GM19023 (cell line): ENCODE measurements around the gene TRERF1.

ENCODE experiments used
- ATAC-seq: cut with Tn5 transposase; IDR thresholded peaks from one replicate; pipeline ENCODE4 v1.9.1; 2021; ENCODE audit warnings: mild to moderate bottlenecking, moderate library complexity; ENCODE audit not compliant: unreplicated experiment

TRERF1 gene

DNA sequence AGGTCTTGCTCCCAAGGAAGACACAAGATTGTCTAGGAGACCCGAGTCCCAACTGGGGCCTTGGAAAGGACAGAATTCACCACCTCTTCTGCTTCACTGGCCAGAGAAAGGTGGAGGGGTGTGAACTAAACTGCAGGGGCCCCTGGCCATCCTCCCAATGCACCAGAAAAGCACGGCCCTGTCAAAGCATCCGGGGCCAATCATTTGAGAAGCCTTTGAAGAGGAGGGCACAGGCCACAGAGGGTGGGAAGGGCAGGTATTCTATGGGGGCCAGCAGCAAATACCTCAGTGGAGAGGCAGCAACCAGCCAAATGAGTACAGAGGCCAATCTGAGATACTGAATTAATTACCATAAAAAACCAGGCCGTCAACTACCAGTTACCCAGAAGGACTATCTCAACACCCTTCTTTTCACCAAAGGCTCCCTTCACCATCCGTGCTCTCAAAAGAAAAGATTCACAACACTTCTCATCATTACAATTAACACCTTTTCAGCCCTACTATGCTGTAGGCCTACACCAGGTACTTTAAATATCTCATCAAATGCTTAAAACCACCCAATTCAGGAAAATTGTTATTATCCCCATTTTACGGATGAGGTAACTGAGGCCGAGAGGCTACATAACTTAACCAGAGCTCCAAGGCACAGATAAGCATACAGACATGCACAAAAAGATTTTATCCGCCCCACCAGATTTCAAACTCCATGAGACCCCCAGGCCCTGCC lies 50.7 kb downstream of the TRERF1 start:
- ATAC-seq = no peak

DNA sequence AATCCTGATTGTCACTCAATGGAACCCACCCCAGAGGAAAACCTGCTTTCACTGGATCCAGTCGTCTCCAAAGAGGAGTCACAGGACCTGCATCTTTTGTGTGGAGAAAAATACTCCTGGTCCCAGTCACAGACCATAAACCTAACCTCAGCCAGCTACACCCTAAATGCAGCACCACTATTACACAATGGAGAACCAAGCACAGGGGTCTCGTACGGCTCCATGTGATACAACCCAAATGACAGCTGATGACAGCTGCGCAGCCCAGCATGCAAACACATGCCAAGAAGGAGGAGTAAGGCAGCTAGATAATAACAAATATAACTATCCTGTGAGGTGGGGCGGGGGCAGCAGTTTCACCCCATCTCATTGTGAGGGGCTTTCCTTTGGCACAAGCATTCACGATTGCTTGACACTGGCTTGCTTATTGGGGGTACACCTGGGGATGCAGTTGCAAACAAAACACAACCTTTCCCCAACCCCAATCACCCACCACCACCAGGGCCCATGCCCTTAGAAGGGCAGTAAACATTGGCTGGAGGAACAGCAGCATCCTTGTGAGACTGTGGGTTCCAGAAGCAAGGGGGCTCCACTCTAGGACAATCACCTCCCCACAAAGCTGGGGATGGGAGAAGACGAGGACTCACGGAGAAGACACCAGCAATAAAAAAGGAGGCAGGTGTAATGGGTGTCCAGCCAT lies 51.5 kb downstream of the TRERF1 start:
- ATAC-seq = no peak

DNA sequence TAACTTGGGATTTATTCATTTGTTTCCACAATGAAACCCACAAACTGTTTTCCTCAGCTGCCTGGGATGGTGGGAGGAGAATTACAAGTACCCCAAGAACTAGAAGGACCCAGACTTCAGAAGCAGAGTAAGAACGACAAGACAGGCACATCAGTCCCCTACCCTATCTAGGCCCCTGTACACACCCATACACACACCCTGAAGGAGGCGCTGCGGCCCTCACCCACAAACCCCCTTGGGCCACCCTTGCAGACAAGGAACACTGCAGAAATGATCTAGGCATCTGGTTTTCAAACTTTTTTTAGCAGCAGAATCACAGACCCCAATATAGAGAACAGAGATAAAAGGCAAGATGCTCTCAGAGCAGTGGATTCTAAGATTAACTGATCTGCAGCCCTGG lies 55.0 kb downstream of the TRERF1 start:
- ATAC-seq = no peak

DNA sequence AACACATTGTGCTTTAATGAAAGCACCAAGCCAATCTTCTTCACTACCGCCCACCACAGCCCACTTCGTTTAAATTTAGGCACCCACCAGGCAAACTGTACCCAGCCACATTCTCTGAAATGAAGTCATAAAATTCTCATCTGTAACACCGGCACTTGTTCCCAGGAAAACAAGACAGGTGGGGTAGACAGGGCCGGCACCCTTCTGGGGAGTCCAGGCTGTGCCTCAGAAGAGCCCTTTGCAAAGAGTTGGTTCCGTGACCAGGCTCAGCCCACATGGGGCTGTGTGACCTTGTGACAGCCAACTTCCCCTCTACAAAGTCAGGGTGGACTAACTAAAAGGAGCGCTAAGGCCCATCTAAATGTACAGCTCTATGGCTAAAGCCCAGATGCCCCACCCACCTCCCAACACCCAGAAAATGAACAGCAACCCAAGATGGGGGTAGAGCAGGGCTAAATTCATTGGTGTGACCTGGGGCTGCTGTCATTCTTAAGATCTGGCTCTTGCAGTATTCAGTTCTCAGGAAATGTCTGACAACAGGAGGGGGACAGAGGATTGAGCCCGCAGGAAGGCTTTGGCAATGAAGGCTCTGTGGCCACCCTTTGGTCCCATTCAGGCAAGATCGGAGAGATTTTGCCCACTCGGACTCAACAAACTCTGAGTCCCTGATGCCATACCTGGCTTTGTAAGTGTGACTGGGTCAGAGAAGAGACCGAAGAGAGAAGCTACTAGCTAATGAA lies 56.7 kb downstream of the TRERF1 start:
- no peak for ATAC-seq

DNA sequence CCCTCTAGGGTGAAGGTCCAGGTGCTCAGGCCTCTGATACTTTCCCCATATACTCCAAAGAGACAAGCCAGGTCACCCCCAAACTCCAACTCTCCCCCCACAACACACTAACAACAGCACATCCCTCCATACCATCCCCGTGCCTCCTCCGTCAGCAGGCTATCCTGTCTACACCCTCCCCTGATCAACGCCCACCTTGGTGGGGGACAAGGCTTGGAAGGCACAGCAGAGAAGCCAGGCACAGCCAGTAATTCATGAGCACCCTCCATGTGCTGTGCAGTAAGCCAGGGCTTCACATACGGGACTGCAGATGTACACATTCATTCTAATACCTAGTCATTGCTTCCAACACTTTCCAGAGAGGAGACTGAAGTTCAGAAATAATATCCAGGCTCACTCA lies 57.6 kb downstream of the TRERF1 start:
- ATAC-seq = no peak

DNA sequence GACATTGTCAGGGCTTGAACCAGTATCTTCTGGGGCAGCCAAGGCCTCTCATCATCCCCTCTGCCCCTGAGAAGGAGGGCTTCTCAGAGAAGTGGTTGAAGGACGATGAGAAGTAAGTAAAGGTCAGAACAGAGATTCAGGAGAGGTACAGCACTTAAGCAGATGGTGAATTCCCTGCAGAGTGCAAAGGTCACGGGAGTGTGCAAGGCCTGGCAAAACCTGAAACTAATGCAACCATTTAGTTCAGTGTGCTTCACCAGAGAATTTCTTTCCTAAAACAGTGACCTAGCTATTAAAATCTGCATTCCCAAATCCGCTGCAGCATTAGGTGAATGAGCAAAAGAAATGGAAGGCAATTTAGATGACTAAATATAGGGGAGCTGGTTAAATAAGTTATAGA lies 58.4 kb downstream of the TRERF1 start:
- no peak for ATAC-seq

DNA sequence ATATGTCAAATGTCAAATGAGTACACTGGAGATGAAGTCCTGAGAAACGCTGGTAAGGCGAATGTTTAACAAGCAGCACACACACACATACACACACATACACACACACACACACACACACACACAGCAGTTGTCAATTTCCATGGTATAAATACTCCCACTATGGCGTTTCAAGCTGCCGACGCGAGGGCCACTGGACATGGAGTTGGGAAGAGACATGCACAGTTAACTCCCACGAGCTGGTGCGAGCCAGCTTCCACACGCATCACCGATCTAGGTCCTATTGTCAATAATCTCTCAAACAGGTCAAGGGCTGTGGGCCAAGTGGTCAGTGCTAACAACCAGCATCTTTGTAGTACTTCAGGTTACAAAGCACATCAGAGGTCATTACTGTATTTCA lies 58.9 kb downstream of the TRERF1 start:
- no peak for ATAC-seq

DNA sequence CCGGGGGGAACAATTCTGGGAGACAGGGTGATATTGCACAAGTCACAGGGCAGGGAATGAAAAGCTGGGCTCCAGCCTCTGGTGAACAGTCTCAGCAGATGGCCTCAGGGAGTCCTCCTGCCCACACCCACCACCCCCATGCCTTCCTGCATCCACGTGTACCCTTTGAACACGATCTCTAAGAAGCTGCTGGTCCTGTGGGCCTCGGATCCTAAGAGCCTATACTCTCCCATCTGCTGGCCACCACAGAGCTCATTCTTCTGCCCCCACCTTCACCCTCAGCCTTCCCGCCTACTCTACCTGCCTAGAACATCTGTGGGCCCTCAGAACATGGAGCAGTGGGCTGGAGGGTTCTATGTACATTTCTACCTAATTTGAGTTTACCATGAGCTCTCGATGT lies 60.3 kb downstream of the TRERF1 start:
- ATAC-seq = no peak

DNA sequence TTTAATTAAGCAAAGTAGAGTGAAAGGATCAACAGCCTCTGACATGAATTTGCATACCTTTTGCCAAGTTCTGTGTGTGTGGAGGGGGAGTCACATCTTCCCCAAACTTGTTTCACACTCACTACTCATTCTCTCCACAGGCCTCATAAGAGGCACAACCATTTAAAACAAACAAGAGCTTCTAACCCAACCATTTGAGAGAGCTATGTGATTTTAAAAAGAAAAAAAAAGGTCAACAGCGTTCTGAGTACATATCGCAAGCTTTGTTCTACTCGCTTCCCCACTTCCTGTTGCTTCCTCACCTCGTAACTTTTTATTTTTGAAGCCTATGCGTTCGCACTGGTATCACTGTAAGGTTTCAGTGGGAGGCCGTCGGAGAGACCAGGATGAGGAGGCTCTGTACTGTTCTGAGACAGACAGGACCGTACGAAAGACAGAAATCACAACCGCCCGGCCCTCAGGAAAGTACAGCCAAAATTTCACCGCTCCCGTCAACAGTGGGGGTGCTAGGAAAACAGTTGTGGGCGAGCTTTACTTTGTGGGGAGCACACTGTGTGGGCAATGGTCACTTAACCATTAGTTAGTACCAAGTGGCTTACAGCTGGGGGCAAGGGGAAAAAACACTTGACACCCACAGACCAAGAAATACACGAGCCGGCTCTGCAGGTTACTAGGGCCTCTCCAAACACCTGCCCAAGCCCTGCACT lies 61.3 kb downstream of the TRERF1 start:
- no peak for ATAC-seq

DNA sequence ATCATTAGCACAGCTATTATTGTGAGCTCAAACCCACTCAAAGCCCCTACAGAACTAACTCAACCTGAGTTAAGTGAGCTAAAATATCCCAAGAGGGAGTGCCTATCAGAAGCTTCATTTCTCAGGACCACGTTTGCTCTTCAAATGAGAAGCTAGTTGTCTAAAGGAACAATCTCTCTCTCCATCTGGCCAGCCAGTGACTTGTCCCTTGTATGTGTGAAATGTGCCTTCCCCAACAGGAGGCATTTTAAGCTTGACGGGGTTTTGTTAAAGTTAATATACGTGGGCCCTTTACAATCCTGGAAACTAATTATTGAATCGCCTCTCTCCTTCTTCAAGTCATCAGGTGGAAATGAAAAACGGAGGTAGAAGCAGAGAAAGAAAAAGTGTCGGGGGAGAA lies 62.0 kb downstream of the TRERF1 start:
- no peak for ATAC-seq

DNA sequence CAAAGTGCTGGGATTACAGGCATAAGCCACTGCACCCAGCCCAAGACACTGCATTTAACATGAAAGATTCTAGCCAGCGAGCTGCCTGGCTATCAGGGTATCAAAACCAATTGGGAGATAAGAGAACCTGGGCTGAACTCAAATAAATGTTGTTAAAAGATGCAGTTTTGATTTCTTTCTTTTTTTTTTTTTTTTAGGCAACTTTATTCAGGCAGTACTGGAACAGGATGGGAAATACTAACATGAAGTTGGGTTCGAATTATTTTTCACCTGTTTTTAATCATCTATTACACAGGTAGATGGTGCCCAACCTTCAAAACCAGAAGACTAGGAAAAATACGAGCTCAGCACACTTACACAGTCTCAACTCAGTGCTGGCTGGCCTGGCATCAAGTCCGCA lies 63.7 kb downstream of the TRERF1 start:
- ATAC-seq = no peak

DNA sequence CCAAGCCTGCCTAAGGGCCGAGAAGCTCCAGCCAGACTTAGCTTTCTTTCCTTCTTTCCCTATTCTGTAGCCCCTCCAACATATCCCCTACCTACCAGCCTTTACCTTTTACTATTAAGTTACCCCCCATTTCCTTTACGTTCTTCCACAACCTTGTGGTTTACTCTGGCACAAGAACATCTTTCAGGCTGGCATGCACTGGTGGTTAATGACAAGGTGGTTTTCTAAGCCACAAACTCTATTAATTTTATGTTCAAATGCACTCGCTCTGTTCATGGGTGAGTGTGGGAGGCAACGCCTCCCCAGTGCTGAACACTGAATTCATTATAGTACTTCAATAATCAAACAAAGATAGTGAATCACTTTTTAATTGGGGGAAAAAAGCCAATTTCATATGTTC lies 64.4 kb downstream of the TRERF1 start:
- no peak for ATAC-seq

DNA sequence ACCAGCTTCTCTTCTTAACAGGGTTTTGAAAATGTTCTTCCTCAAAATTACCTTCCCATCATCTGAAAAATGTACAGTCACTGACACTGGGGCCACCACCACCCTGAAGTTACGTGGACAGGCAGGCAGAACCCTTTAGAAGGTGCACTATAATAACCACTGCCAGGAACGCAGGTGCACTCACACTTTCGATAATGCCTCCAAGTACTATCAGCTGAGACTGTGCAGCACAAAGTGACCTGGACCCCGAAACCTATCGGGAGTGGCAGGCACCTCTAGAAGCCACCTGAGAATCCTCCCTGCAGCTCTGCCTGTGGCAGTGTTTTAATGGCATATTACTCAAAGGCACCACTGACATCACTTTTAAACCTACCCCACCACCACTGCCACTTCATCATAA lies 66.4 kb downstream of the TRERF1 start:
- no peak for ATAC-seq

DNA sequence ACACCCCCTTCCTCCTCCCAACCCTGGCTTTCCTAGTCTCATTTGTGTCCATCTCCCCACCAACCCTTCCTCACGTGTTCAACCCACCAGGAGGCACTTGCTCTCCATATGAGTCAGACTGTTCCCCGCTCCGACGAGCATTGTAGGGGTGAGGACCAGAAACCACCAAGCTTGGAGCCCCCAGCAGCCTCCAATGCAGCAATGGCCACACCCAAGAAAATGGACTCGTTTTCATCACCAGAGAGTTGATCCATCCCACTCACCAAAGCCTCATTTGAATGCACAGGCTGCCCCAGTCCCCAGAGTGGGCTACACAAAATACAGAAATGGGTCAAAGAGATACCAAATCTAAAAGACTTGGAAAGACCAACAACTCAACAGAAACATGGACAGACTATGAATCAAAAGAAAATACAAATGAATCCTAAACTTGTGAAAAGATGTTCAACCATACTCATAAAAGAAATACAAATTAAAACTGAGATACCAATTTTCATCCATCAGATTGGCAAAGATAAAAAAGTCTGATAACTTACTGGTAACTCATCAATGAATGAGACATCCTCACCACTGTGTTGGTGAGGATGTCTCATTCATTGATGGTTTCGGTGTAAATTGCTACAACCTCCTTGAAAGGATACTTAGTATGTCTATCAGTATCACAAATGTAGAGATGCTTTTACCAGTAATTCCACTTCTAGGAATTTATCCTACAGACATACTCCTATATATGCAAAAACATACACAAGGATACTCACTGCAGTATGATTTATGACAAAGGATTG lies 68.1 kb downstream of the TRERF1 start:
- ATAC-seq = no peak

DNA sequence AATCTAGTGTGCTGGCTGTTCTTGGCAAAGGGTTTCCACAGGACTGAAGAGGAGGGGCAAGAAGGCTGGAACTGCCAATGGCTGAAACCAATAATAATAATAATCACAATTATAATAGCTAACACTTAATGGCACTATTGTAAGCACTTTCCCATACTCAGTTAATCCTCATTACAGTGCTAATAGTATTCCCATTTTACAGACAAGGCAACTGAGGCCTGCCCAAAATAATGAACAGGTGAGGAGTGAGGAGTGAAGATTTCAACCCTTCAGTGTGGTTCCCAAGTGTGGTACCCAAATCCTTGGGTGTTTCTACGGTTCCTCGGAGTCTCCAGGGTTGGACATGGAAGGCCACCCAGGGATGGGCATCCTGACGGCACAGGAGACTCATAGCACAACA lies 69.9 kb downstream of the TRERF1 start:
- no peak for ATAC-seq

DNA sequence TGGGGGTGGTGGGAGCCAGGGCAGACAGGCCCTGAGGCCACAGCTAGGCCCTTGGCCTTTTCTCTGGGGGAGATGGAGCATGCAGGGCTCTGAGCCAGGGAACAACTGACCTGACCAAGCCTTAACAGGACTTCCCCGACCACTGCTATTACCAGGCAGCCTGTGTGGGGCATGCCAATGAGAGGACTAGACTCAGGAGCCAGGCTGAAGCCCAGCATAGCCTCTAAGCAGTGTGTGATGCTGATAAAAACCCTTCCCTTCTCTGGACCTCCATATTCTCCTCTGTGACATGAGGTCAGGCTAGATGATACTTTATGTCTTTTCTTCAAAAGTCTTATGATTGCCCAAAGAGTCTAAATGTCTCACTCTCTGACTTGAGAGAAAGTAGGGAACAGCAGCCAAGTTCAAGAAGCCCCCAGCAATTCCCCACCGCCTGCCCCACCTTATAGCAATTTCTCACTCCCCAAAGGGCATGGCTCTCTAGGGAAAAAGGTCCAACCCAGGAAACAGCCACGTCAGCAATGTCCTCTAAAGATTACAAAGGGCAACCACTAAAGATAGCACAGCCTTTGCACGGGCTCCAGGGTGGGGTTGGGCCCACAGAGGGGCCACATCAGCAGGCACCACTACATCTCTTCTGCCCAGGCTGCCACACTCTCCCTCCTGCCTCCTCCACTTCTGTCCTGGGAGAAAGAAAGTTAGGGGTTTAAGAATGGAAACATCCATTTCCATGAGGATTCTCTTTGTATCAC lies 71.3 kb downstream of the TRERF1 start:
- no peak for ATAC-seq

DNA sequence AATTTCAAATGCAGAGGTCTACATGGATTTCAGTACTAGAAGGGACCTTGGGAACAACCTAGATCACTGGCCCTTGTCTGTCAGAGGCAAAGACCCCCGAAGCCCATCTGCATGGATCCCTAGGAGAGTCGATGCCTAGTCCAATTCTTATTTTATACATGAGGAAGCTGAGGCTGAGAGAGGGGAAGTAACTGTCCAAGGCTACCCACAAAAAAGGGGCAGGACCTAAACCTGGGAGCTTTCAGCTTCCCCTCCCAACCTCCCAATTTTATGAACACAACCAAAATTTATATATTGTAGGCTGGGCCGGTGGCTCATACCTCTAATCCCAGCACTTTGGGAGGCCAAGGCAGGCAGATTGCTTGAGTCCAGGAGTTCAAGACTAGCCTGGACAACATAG lies 73.2 kb downstream of the TRERF1 start:
- no peak for ATAC-seq

DNA sequence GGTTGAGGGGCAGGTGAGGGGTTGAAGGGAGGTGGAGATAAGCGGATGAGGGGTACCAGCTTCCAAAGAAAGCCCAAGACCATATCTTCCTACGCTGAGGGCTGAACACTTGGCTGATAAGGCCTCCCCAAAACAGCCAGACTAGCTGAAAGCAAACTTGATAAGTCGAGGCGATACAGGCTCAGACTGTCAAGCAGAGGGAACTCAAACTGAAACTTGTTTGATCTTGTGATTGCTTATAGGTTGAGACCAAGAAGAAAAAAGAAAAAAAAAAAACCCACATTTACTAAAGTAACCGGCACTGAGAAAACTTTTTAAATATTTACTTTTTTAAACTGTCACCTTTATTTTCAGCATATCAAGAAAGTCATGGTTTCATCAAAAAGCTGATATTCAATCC lies 73.6 kb downstream of the TRERF1 start:
- no peak for ATAC-seq

DNA sequence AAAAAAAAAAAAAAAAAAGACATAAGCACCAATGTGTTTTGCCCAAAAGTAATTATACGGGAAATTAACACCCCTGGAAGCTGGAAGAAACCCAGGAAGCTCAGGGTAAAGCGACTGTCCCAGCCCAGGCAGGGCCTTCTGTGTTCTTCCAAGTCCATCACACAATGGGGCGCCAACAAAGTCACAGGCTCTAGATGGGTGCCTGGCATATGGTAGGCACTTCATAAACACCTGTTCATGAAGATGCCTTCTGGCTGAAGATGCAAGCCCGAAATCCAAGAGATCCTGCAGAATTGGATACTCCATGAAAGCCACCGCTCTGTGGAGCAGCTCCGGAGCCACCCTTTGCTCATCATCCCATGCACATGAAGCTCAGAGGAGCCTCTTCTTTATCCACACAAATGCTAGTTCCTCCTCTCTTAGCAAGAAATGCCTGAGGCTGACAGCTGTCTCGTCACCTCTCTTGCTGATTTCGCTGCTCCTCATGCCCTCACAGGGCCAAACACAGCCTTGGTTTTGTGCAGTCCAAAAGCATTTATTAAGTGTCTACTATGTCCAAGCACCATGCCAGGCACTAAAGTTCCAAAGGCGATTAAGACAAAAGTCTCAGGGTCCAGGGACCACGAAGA lies 76.6 kb downstream of the TRERF1 start:
- ATAC-seq = no peak
